ENCODE measurements around the gene PDGFA.

DNA sequence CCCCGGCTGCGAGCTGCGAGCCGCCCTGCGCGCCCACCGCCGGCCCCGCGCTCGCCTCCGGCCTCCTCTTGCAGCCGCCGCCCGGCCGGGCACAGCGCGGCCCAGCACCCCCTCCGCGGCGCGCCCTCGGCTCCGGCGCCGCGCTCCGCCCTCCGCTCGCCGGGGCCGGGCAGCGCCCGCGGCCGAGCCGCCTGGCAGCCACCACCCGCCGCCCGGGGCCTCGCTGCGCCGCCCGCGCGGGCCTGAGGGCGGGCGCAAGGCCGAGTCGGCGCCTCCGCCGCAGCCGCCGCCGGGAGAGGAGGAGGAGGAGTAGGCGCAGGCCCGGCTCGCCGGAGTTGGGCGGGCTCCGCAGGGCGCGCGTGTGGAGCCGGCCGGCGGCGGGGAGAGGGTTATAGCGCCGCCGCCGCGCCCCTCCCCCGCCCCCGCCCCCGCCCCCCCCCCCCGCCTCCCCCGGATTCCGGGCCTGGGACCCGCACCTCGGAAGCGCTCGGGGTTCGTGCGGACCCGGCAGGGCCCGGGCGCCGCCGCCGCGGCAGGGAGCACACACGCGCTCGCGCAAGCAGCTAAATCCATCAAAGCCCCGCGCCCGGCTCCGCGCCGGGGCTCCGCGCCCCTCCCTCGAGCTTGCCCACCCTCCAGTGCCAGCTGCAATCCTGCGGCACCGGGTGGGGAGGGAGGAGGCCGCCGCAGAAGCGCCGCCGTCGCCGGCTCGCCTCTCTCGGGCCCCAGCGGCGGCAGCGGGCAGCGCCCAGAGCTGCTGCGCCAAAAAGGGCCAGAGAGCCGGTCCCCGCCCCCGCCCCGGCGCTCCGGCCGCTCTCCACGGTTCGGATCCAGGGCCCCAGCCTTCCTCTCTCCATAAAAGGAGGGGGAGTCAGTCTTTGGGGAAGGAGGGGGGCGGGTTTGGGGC lies at the start of gene PDGFA:
- TF ChIP-seq, protein P1, sequence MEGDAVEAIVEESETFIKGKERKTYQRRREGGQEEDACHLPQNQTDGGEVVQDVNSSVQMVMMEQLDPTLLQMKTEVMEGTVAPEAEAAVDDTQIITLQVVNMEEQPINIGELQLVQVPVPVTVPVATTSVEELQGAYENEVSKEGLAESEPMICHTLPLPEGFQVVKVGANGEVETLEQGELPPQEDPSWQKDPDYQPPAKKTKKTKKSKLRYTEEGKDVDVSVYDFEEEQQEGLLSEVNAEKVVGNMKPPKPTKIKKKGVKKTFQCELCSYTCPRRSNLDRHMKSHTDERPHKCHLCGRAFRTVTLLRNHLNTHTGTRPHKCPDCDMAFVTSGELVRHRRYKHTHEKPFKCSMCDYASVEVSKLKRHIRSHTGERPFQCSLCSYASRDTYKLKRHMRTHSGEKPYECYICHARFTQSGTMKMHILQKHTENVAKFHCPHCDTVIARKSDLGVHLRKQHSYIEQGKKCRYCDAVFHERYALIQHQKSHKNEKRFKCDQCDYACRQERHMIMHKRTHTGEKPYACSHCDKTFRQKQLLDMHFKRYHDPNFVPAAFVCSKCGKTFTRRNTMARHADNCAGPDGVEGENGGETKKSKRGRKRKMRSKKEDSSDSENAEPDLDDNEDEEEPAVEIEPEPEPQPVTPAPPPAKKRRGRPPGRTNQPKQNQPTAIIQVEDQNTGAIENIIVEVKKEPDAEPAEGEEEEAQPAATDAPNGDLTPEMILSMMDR (IDR thresholded peaks at IDR 0.05; ENCODE audit: borderline replicate concordance, extremely low read depth, low read length, poor library complexity, severe bottlenecking), result peak; percentile 33
- TF ChIP-seq EZH2 (IDR thresholded peaks at IDR 0.05; ENCODE audit: borderline replicate concordance, low read depth, low read length, severe bottlenecking), result no peak
